ENCODE measurements around the gene NKX2-8. TPM values are rescaled to one million over a fixed set of nuclear protein-coding genes. Genes with fewer than 3 reads are reported as not detected.

NKX2-8 gene
- total RNA-seq, 1 experiment from 2014 or later = 0.23 TPM

DNA sequence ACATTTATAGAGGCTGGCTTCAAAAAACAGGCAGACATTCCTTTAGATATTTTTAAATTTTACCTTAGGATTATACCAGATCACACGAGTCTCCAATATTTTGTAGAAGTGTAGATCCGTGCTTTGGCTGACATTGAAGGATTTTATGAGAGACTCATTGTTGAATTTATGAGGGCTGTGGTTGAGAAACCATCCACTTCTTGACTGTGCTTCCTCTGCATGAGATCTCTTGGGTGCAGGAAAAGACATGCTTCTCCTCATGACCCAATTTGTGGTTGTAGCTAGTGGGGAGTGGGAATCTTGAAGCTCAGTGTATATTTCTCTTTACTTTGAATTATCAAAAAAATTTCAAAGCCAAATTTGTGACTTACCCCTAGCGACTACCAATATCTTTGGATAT, 36.7 kb upstream of the NKX2-8 start:
- DNase-seq = no peak
- intact Hi-C loops (cut with micrococcal nuclease; ENCODE audit: unreplicated experiment) = no loop called here
- no peak overlapping the region for H3K4me3 ChIP-seq (ENCODE audit: low read depth, low read length)
- H3K27me3 ChIP-seq (replicated peaks; ENCODE audit: control insufficient read depth, insufficient read depth, low read length) = no peaks in the 10 kb centered on the region
- no TSS peak for BruUV-seq (replicated peaks)
- CTCF ChIA-PET = no interaction called here
- no peaks in the 10 kb centered on the region for H3K36me3 ChIP-seq (ENCODE audit: control insufficient read depth, insufficient read depth, low read length)
- H3K9me3 ChIP-seq = peaks cover 8% of the 10 kb centered on the region; the same call in 1 of the 2 replicates
- Mint-ChIP-seq H3K4me3 (ENCODE audit: unreplicated experiment) (no peak overlapping the region), H3K4me1 (ENCODE audit: low read depth, unreplicated experiment) (no peaks in the 10 kb centered on the region), H3K9me3 (ENCODE audit: unreplicated experiment) (no peaks in the 10 kb centered on the region), H3K27ac (ENCODE audit: unreplicated experiment) (no peak overlapping the region), H3K27me3 (ENCODE audit: insufficient read depth, unreplicated experiment) (no peaks in the 10 kb centered on the region), H3K36me3 (ENCODE audit: insufficient read depth, unreplicated experiment) (no peaks in the 10 kb centered on the region)
- no peaks in the 10 kb centered on the region for H3K4me1 ChIP-seq
- TF ChIP-seq, protein P1, sequence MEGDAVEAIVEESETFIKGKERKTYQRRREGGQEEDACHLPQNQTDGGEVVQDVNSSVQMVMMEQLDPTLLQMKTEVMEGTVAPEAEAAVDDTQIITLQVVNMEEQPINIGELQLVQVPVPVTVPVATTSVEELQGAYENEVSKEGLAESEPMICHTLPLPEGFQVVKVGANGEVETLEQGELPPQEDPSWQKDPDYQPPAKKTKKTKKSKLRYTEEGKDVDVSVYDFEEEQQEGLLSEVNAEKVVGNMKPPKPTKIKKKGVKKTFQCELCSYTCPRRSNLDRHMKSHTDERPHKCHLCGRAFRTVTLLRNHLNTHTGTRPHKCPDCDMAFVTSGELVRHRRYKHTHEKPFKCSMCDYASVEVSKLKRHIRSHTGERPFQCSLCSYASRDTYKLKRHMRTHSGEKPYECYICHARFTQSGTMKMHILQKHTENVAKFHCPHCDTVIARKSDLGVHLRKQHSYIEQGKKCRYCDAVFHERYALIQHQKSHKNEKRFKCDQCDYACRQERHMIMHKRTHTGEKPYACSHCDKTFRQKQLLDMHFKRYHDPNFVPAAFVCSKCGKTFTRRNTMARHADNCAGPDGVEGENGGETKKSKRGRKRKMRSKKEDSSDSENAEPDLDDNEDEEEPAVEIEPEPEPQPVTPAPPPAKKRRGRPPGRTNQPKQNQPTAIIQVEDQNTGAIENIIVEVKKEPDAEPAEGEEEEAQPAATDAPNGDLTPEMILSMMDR (IDR thresholded peaks at IDR 0.05; ENCODE audit: insufficient read depth in 1 of 2, low read depth in 1 of 2, low read length in 1 of 2, severe bottlenecking in 1 of 2, unreplicated experiment in 1 of 2) = no peak
- POLR2A ChIA-PET = no interaction called here

DNA sequence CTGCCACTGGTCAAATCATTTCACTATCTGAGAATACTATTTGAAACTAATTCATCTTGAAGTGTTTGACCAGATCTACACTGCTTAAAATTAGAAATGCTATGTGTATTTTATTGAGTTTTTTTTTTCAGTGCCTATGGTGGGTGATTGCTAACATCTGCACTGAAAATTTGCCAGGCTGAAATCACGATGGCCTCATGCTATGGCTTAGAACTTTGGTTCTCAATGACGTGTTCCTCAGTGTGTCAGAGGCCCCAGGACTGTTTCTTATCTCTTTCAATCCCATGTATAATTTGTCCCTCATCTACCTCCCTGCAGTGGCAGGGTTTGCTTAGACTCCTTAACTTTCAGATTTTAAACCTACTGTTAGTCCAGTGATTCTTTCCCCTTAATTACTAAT, 36.2 kb upstream of the NKX2-8 start:
- CTCF ChIA-PET = no interaction called here

DNA sequence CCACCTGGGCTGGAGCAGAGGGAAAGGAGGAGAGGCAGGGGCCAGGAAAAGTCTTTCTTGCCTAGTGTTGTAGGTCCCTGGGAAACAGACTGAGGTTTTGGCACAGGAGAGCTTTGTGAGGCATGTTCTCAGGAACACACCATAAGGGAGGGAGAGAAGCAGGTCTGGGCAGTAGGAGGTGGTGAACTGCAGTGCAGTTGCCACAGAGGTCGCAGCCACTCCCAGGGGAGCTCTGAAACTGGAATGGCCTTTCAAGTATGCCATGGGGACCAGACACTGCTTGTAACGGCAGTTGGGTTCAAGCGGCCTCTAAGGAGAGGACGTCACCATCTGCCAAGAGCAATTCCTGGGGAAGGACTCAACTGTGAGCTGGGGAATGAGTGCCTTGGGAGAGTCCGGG, 35.4 kb upstream of the NKX2-8 start:
- CTCF ChIA-PET = no interaction called here
- no peaks in the 10 kb centered on the region for H3K27me3 ChIP-seq (replicated peaks; ENCODE audit: control insufficient read depth, insufficient read depth, low read length)

More for the DNA sequence above, 36.2 kb upstream of the NKX2-8 start:
- no peaks in the 10 kb centered on the region for H3K4me1 Mint-ChIP-seq (ENCODE audit: low read depth, unreplicated experiment)
- Histone ChIP-seq H3K27me3 (replicated peaks; ENCODE audit: control insufficient read depth, insufficient read depth, low read length) (no peaks in the 10 kb centered on the region), H3K36me3 (ENCODE audit: control insufficient read depth, insufficient read depth, low read length) (no peaks in the 10 kb centered on the region), H3K4me1 (no peaks in the 10 kb centered on the region), H3K4me3 (ENCODE audit: low read depth, low read length) (no peak overlapping the region), H3K9me3 (peaks cover 8% of the 10 kb centered on the region; the same call in 1 of the 2 replicates)
- no peak overlapping the region for H3K4me3 Mint-ChIP-seq (ENCODE audit: unreplicated experiment)
- H3K9me3 Mint-ChIP-seq (ENCODE audit: unreplicated experiment) = no peaks in the 10 kb centered on the region
- H3K36me3 Mint-ChIP-seq (ENCODE audit: insufficient read depth, unreplicated experiment) = no peaks in the 10 kb centered on the region
- no peak overlapping the region for H3K27ac Mint-ChIP-seq (ENCODE audit: unreplicated experiment)
- POLR2A ChIA-PET = no interaction called here
- no TSS peak for BruUV-seq (replicated peaks)
- TF ChIP-seq, protein P1 (IDR thresholded peaks at IDR 0.05; ENCODE audit: insufficient read depth in 1 of 2, low read depth in 1 of 2, low read length in 1 of 2, severe bottlenecking in 1 of 2, unreplicated experiment in 1 of 2) = no peak
- DNase-seq = no peak
- H3K27me3 Mint-ChIP-seq (ENCODE audit: insufficient read depth, unreplicated experiment) = no peaks in the 10 kb centered on the region
- intact Hi-C loops (cut with micrococcal nuclease; ENCODE audit: unreplicated experiment) = no loop called here

More for the DNA sequence above, 35.4 kb upstream of the NKX2-8 start:
- Mint-ChIP-seq H3K27me3 (ENCODE audit: insufficient read depth, unreplicated experiment) (no peaks in the 10 kb centered on the region), H3K27ac (ENCODE audit: unreplicated experiment) (no peak overlapping the region), H3K36me3 (ENCODE audit: insufficient read depth, unreplicated experiment) (no peaks in the 10 kb centered on the region), H3K4me1 (ENCODE audit: low read depth, unreplicated experiment) (no peaks in the 10 kb centered on the region), H3K4me3 (ENCODE audit: unreplicated experiment) (no peak overlapping the region), H3K9me3 (ENCODE audit: unreplicated experiment) (no peaks in the 10 kb centered on the region)
- no peak for DNase-seq
- intact Hi-C loops (cut with micrococcal nuclease; ENCODE audit: unreplicated experiment) = no loop called here
- Histone ChIP-seq H3K4me3 (ENCODE audit: low read depth, low read length) (no peak overlapping the region), H3K36me3 (ENCODE audit: control insufficient read depth, insufficient read depth, low read length) (no peaks in the 10 kb centered on the region), H3K4me1 (no peaks in the 10 kb centered on the region), H3K9me3 (peaks cover 6% of the 10 kb centered on the region; the same call in 1 of the 2 replicates)
- POLR2A ChIA-PET = no interaction called here
- no TSS peak for BruUV-seq (replicated peaks)
- TF ChIP-seq, protein P1 (IDR thresholded peaks at IDR 0.05; ENCODE audit: insufficient read depth in 1 of 2, low read depth in 1 of 2, low read length in 1 of 2, severe bottlenecking in 1 of 2, unreplicated experiment in 1 of 2) = no peak
